NCI-H1048 (cell line): ENCODE data around the gene SLC44A1.

Source experiments
- DNase-seq: peaks from one replicate; lab custom pipeline; 2025; lab: John Stamatoyannopoulos, UW

The SLC44A1 gene

GRCh38 chr9:105473221-105473620 is 228.8 kb downstream of the SLC44A1 start:
- no peak for DNase-seq

DNA sequence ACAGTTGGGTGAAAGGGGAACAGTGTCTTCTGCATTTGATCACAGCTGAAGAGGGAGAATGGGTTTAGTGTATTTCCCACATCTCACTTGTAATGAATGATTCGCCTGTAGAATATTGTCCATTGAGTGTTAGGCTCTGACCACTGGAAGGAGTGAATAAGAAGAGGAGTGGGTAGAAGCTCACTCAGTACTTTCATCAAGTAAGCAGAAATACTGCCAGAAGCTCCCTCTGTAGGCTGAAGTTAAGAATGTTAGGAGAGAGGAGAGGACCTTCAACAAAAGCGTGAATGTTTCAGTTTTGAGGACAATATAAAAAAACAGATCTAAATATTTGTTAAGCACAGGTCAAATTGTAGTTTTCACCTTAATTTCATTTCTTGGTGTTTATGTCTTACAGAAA is 230.9 kb downstream of the SLC44A1 start:
- no peak for DNase-seq

GRCh38 chr9:105479846-105480245 is 235.4 kb downstream of the SLC44A1 start:
- no peak for DNase-seq

DNA sequence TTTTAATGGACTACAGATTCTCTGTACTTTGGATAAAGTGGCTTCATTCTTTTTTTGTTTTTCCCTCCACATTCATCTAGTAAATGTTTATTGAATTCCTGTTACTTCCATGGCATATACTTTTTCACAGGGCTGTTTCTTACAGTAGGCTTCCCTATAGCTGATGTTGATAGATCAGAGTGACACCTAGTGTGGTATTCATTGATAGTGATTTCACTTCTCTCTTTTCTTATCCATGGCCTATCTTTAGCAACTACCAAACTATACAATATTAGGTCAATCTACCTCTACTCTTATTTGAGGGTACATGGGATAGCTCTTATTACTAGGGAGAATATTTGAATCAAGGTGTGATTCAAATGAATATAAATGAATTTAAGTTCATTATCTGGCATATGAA is 239.2 kb downstream of the SLC44A1 start:
- no peak for DNase-seq

DNA sequence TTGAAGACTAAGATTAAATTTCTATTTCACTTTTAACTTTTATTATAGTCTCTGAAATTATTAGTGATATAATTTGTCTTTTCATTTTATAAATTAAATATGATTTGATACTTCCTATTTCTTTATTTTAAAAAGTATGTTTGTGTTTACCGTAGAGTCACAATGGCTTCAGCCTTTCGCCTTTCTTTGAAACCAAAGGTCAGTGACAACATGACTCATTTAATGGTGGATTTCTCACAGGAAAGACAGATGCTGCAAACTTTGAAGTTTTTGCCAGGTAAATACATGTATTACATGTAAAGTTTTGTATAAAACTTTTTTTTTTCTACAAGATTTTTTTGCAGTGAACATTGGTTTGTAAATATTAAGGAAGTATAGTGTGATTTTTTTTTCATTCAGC is 239.8 kb downstream of the SLC44A1 start:
- DNase-seq: no peak

DNA sequence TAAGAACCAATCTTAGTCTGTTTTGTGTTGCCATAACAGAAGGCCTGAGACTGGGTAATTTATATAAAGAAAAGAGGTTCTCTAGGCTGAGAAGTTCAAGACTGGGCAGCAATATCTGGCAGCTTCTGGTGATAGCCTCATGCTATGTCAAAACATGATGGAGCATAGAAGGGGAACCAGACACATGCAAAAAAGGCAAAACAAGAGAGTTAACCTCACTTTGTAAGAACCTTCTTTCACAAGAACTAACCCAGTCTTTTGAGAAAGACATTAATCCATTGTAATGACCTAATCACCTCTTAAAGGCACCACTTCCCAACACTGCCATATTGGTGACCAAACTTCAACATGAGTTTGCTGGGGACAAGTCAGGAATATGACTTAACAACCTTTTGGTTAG is 240.7 kb downstream of the SLC44A1 start:
- no peak for DNase-seq
